ENCODE data around the gene CEP128. TPM values are rescaled to one million over a fixed set of nuclear protein-coding genes. Genes with fewer than 3 reads are reported as not detected.

Gene CEP128
- total RNA-seq, 4 donors from 2014 or later, result 3.5 to 12.9 (median 9.7) TPM

- Histone ChIP-seq H3K36me3 (no peaks in the 10 kb centered on the region), H3K27me3 (no peaks in the 10 kb centered on the region), H3K4me3 (no peak overlapping the region), H3K27ac (replicated peaks in 1 of 4) (no peak overlapping the region), H3K4me1 (no peaks in the 10 kb centered on the region), H3K9me3 (no peaks in the 10 kb centered on the region)
- intact Hi-C loops (cut with DNase I), result no loop called here
- TF ChIP-seq POLR2AphosphoS5 (IDR thresholded peaks at IDR 0.05), result no peak
- TF ChIP-seq EP300 (IDR thresholded peaks at IDR 0.05), result no peak
- no peak for TF ChIP-seq POLR2A (IDR thresholded peaks at IDR 0.05; ENCODE audit: low read depth)
- no peak for TF ChIP-seq CTCF (IDR thresholded peaks at IDR 0.05)
- DNase-seq (ENCODE audit: extremely low spot score), result no peak
- WGBS, result 86% methylated on average over 10 of the region's 10 CpGs
These were observed 303.6 kb downstream of the CEP128 start for GRCh38 chr14:80637756-80638619.

GRCh38 chr14:80636071-80636470 lies 305.5 kb downstream of the CEP128 start:
- no peak for DNase-seq (ENCODE audit: extremely low spot score)

GRCh38 chr14:80634106-80634758 lies 307.3 kb downstream of the CEP128 start:
- Histone ChIP-seq H3K27me3 (no peaks in the 10 kb centered on the region), H3K4me3 (no peak overlapping the region), H3K4me1 (no peaks in the 10 kb centered on the region), H3K36me3 (no peaks in the 10 kb centered on the region), H3K27ac (replicated peaks in 1 of 4) (no peak overlapping the region), H3K9me3 (no peaks in the 10 kb centered on the region)
- intact Hi-C loops (cut with DNase I), result no loop called here
- 71% methylated on average over 3 of the region's 3 CpGs for WGBS
- TF ChIP-seq POLR2A (IDR thresholded peaks at IDR 0.05; ENCODE audit: low read depth) (no peak), CTCF (IDR thresholded peaks at IDR 0.05) (no peak), POLR2AphosphoS5 (IDR thresholded peaks at IDR 0.05) (no peak), EP300 (IDR thresholded peaks at IDR 0.05) (no peak)
- DNase-seq (ENCODE audit: extremely low spot score), result no peak

More at GRCh38 chr14:80636071-80636470, 305.5 kb downstream of the CEP128 start:
- Histone ChIP-seq H3K9me3 (no peaks in the 10 kb centered on the region), H3K27ac (replicated peaks in 1 of 4) (no peak overlapping the region), H3K36me3 (no peaks in the 10 kb centered on the region), H3K4me1 (no peaks in the 10 kb centered on the region), H3K27me3 (no peaks in the 10 kb centered on the region), H3K4me3 (no peak overlapping the region)
- TF ChIP-seq CTCF (IDR thresholded peaks at IDR 0.05), result peak in 1 of 3 experiments; percentile 9
- no peak for TF ChIP-seq POLR2AphosphoS5 (IDR thresholded peaks at IDR 0.05)
- TF ChIP-seq EP300 (IDR thresholded peaks at IDR 0.05), result no peak
- intact Hi-C loops (cut with DNase I), result no loop called here
- WGBS, result 100% methylated on average over 1 of the region's 1 CpG

GRCh38 chr14:80629606-80630005 lies 311.9 kb downstream of the CEP128 start:
- intact Hi-C loops (cut with DNase I), result no loop called here
- Histone ChIP-seq H3K27me3 (no peaks in the 10 kb centered on the region), H3K9me3 (no peaks in the 10 kb centered on the region), H3K27ac (replicated peaks in 1 of 4) (no peak overlapping the region), H3K4me3 (no peak overlapping the region), H3K36me3 (no peaks in the 10 kb centered on the region), H3K4me1 (peaks cover 0 to 9% (median 3%) of the 10 kb centered on the region in 4 donors)
- no peak for DNase-seq (ENCODE audit: extremely low spot score)
- TF ChIP-seq POLR2AphosphoS5 (IDR thresholded peaks at IDR 0.05) (no peak), CTCF (IDR thresholded peaks at IDR 0.05) (no peak), POLR2A (IDR thresholded peaks at IDR 0.05; ENCODE audit: low read depth) (no peak), EP300 (IDR thresholded peaks at IDR 0.05) (no peak)
